PFSK-1 (cell line): ENCODE data around the gene RALB.

Source experiments
- POLR2AphosphoS5 ChIP-seq: IDR thresholded peaks from 2 replicates; pipeline ENCODE4 v1.6.1; 2012; ENCODE audit warnings: low read depth, mild to moderate bottlenecking, control low read depth, low read length, moderate library complexity
- SIN3A ChIP-seq: IDR thresholded peaks from 2 replicates; pipeline ENCODE4 v1.6.1; 2012; ENCODE audit warnings: mild to moderate bottlenecking, low read length, moderate library complexity, borderline replicate concordance; ENCODE audit not compliant: insufficient read depth

DNA sequence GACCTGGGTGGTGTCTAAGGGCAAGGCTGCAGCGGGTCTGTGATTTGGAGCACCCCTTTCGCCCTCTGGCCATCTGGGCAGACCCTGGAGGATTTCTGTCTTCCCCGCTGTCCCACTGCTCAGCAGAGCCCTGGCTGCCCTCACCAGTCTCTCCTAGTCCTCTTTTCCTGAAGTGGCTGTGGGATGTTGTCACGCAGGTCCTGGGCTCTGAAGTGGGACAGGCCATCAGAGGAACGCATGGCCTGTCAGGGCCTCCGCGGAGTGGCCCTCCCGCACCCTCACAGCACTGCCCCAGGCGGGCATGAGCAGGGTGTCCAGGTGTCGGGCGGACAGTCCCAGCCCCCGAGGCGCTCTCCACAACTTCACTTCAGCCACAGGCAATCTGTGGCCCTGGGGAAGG is 28.4 kb upstream of the RALB start:
- TF ChIP-seq POLR2AphosphoS5, result no peak
- no peak for TF ChIP-seq SIN3A
